Gastroesophageal sphincter (tissue), 3 donors: ENCODE data around the gene DAGLB.

Experiments used
- EP300 ChIP-seq: sonication (generic); formaldehyde crosslinking; IDR thresholded peaks from one replicate; pipeline ENCODE4 v1.6.1; 2017; ENCODE audit warnings: antibody characterized with exemption, mild to moderate bottlenecking
- POLR2A ChIP-seq, 2 donors: fragments of 450-650 bp; IDR thresholded peaks; one replicate each; pipeline ENCODE4 v1.6.1; 2017; ENCODE audit warnings: antibody characterized with exemption in 2 of 2, mild to moderate bottlenecking in 2 of 2, moderate library complexity in 1 of 2
- POLR2AphosphoS5 ChIP-seq: sonication (generic); formaldehyde crosslinking; IDR thresholded peaks from one replicate; pipeline ENCODE4 v1.6.1; 2017; ENCODE audit warnings: antibody characterized with exemption
- TF ChIP-seq, protein P1 (sequence below), 4 experiments: fragments of 200-600 bp in 2 of 4; fragments of 450-650 bp in 2 of 4; sonication (generic) in 1 of 4; IDR thresholded peaks; one replicate each; pipeline ENCODE4 v1.5.1; 2017 to 2019; ENCODE audit warnings: antibody characterized with exemption in 4 of 4, mild to moderate bottlenecking in 2 of 4, moderate library complexity in 2 of 4

DNA sequence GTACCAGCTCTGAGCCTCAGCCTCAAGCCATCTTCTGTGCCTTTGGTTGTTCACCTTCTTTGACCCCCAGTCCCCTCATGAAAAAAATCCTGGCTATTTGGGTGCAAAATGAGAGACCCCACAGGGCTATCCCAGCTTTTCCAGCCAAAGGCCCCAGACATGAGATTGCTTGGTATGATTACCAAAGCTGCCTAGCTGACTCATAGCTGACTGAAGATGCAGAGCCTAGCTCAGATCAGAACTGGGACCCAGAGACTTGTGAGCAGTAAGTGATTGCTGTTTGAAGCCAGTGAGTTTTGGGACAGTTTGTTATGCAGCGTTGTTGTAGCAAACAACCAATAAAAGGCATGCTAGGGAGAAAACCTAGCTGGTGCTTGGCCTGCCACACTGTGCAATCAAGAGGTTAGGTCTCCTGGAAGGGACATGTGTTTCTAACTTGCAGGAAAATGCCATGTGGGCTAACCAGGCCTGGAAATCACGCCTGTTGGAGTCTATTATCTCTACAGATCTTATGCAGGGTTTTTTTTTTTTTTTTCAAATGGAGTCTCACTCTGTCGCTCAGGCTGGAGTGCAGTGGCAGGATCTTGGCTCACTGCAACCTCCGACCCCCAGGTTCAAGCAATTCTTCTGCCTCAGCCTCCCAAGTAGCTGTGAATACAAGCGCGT, 48.0 kb upstream of the DAGLB start:
- TF ChIP-seq POLR2A (IDR thresholded peaks at IDR 0.05) (no peak), EP300 (no peak), POLR2AphosphoS5 (no peak)
- TF ChIP-seq, protein P1, sequence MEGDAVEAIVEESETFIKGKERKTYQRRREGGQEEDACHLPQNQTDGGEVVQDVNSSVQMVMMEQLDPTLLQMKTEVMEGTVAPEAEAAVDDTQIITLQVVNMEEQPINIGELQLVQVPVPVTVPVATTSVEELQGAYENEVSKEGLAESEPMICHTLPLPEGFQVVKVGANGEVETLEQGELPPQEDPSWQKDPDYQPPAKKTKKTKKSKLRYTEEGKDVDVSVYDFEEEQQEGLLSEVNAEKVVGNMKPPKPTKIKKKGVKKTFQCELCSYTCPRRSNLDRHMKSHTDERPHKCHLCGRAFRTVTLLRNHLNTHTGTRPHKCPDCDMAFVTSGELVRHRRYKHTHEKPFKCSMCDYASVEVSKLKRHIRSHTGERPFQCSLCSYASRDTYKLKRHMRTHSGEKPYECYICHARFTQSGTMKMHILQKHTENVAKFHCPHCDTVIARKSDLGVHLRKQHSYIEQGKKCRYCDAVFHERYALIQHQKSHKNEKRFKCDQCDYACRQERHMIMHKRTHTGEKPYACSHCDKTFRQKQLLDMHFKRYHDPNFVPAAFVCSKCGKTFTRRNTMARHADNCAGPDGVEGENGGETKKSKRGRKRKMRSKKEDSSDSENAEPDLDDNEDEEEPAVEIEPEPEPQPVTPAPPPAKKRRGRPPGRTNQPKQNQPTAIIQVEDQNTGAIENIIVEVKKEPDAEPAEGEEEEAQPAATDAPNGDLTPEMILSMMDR (IDR thresholded peaks at IDR 0.05) = no peak
